GM23338 (cell line): ENCODE measurements around the gene MYH6. TPM values are rescaled to one million over a fixed set of nuclear protein-coding genes. Genes with fewer than 3 reads are reported as not detected.

Experiments
- ATAC-seq: fragments of 200-7000 bp; cut with Tn5 transposase; 3 replicates; pipeline ENCODE4 v1.9.1; 2020
- DNase-seq: peaks from one replicate; pipeline ENCODE4 v3.0.0-alpha.2; 2015; ENCODE audit warnings: low spot score
- H2AFZ ChIP-seq: fragments of 200-600 bp; sonication (generic); 2 replicates; pipeline ENCODE4 v1.8.0; 2016; ENCODE audit warnings: antibody characterized with exemption, mild to moderate bottlenecking, moderate library complexity
- H3F3A ChIP-seq: fragments of 200-600 bp; sonication (generic); replicated peaks from 2 replicates; pipeline ENCODE4 v1.8.0; 2017; ENCODE audit warnings: antibody characterized with exemption, mixed run types, low read depth
- H3K27ac ChIP-seq: fragments of 200-600 bp; sonication (generic); 2 replicates; pipeline ENCODE4 v1.6.1; 2016; ENCODE audit warnings: low read depth
- H3K27me3 ChIP-seq: fragments of 200-600 bp; sonication (generic); 2 replicates; pipeline ENCODE4 v1.8.0; 2016; ENCODE audit warnings: mild to moderate bottlenecking, mixed run types, moderate library complexity; ENCODE audit not compliant: insufficient read depth
- H3K36me3 ChIP-seq: fragments of 200-600 bp; sonication (generic); 2 replicates; pipeline ENCODE4 v1.8.0; 2016; ENCODE audit warnings: mild to moderate bottlenecking; ENCODE audit not compliant: insufficient read depth
- H3K4me1 ChIP-seq: fragments of 200-600 bp; sonication (generic); 2 replicates; pipeline ENCODE4 v1.8.0; 2016; ENCODE audit warnings: mild to moderate bottlenecking, moderate library complexity; ENCODE audit not compliant: insufficient read depth
- H3K4me2 ChIP-seq: fragments of 200-600 bp; sonication (generic); 2 replicates; pipeline ENCODE4 v1.7.1; 2017; ENCODE audit warnings: mixed run types
- H3K4me3 ChIP-seq: fragments of 200-600 bp; sonication (generic); 2 replicates; pipeline ENCODE4 v1.6.1; 2016; ENCODE audit warnings: mixed run types
- H3K79me2 ChIP-seq: fragments of 200-600 bp; sonication (generic); replicated peaks from 2 replicates; pipeline ENCODE4 v1.8.0; 2017; ENCODE audit warnings: mild to moderate bottlenecking; ENCODE audit not compliant: insufficient read depth
- H3K9me2 ChIP-seq: fragments of 200-600 bp; sonication (generic); 2 replicates; pipeline ENCODE4 v1.8.0; 2017; ENCODE audit not compliant: insufficient read depth
- H4K20me1 ChIP-seq: fragments of 200-600 bp; sonication (generic); replicated peaks from 2 replicates; pipeline ENCODE4 v1.8.0; 2017; ENCODE audit warnings: mild to moderate bottlenecking; ENCODE audit not compliant: insufficient read depth
- H3K27ac Mint-ChIP-seq: 2 replicates; pipeline ENCODE4 v1.8.0; 2020; ENCODE audit warnings: inconsistent platforms, mild to moderate bottlenecking, moderate library complexity, mixed read lengths
- H3K27me3 Mint-ChIP-seq: 3 replicates; pipeline ENCODE4 v1.8.0; 2022; ENCODE audit warnings: low read depth, mild to moderate bottlenecking, moderate library complexity, mixed read lengths, inconsistent platforms; ENCODE audit not compliant: insufficient read depth, poor library complexity
- H3K36me3 Mint-ChIP-seq: 3 replicates; pipeline ENCODE4 v1.8.0; 2021; ENCODE audit warnings: low read depth, mild to moderate bottlenecking, inconsistent platforms, moderate library complexity, mixed read lengths
- H3K4me1 Mint-ChIP-seq: 3 replicates; pipeline ENCODE4 v1.8.0; 2020; ENCODE audit warnings: mild to moderate bottlenecking, inconsistent platforms, mixed read lengths
- H3K4me3 Mint-ChIP-seq: 3 replicates; pipeline ENCODE4 v1.8.0; 2021; ENCODE audit warnings: moderate library complexity, mild to moderate bottlenecking, inconsistent platforms, mixed read lengths
- H3K9me3 Mint-ChIP-seq: 3 replicates; pipeline ENCODE4 v1.8.0; 2020; ENCODE audit warnings: moderate library complexity, mild to moderate bottlenecking, inconsistent platforms, mixed read lengths
- CREB1 ChIP-seq: fragments of 250-450 bp; sonication (Bioruptor Pico); IDR thresholded peaks from 2 replicates; pipeline ENCODE4 v1.5.0; 2020; ENCODE audit warnings: low read depth, mild to moderate bottlenecking, moderate library complexity
- EZH2 ChIP-seq: fragments of 200-600 bp; sonication (generic); IDR thresholded peaks from one replicate; pipeline ENCODE4 v1.8.0; 2017; ENCODE audit warnings: antibody characterized with exemption, mild to moderate bottlenecking, low read depth; ENCODE audit not compliant: unreplicated experiment
- EZH2phosphoT487 ChIP-seq: fragments of 200-600 bp; sonication (generic); IDR thresholded peaks from one replicate; pipeline ENCODE4 v1.8.1; 2018; ENCODE audit warnings: antibody characterized with exemption; ENCODE audit not compliant: unreplicated experiment
- NANOG ChIP-seq: IDR thresholded peaks from 2 replicates; pipeline ENCODE4 v1.6.1; 2016; ENCODE audit warnings: antibody characterized with exemption, borderline replicate concordance
- POLR2AphosphoS5 ChIP-seq: IDR thresholded peaks from 2 replicates; pipeline ENCODE4 v1.6.1; 2016; ENCODE audit warnings: antibody characterized with exemption, low read depth
- STAT1 ChIP-seq: IDR thresholded peaks from one replicate; pipeline ENCODE4 v1.6.1; 2016; ENCODE audit warnings: antibody characterized with exemption; ENCODE audit not compliant: unreplicated experiment
- ZNF114 ChIP-seq: fragments of 250-450 bp; sonication (Bioruptor Pico); IDR thresholded peaks from 2 replicates; pipeline ENCODE4 v1.5.0; 2020; ENCODE audit warnings: mild to moderate bottlenecking, moderate library complexity
- ZNF331 ChIP-seq: fragments of 250-450 bp; sonication (Bioruptor Pico); IDR thresholded peaks from 2 replicates; pipeline ENCODE4 v1.5.0; 2020; ENCODE audit warnings: low read depth, mild to moderate bottlenecking, moderate library complexity
- polyA plus RNA-seq: library from polyadenylated mRNA; unstranded; fragments of >200 nt; fragmentation: Nextera tagmentation; extraction: Ambion mirVana; gene quantifications from 2 replicates; pipeline ENCODE4 v1.2.1, GENCODE V29; 2016
- total RNA-seq: library from RNA; depleted of rRNA; stranded (reverse); fragments of >200 nt; shearing (Covaris generic); gene quantifications from 2 replicates; pipeline ENCODE4 v1.2.3, GENCODE V29; 2014
- TF ChIP-seq, protein P1 (sequence below), 2 experiments: fragments of 200-600 bp in 1 of 2; sonication (generic) in 1 of 2; conservative IDR thresholded peaks; 2 replicates each; pipeline versions ENCODE4 v1.5.1 to v1.6.1; 2016 to 2017; ENCODE audit warnings: antibody characterized with exemption in 2 of 2, low read depth in 2 of 2, mild to moderate bottlenecking in 2 of 2, moderate library complexity in 1 of 2
- TF ChIP-seq, protein P2 (sequence below): fragments of 250-450 bp; sonication (Bioruptor Pico); IDR thresholded peaks from 2 replicates; pipeline ENCODE4 v1.5.0; 2020; ENCODE audit warnings: mild to moderate bottlenecking, moderate library complexity
- TF ChIP-seq, protein P3 (sequence below): IDR thresholded peaks from 2 replicates; pipeline ENCODE4 v1.6.1; 2016; ENCODE audit warnings: antibody characterized with exemption

The MYH6 gene
- total and polyA plus RNA-seq, 2 experiments from 2014 or later = 0.03 to 0.10 TPM

DNA sequence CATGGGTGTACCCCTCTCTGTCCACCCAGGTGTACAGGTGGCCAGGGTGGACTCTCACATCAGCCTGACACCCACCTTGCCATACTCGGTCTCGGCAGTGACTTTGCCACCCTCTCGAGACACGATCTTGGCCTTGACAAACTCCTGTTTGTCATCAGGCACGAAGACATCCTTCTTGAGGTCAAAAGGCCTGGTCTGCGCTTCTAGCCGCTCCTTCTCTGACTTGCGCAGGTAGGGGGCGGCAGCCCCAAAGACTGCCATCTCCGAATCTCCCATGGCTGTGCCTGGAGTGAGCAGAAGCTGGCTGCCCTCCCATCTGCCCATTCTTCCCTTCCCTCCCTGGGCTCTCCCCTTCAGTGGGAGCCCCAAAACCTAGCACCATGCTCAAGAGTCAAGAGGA is 25.4 kb upstream of the MYH6 start:
- H3K4me3 ChIP-seq = no peak overlapping the region
- Mint-ChIP-seq H3K4me3 (no peak overlapping the region), H3K36me3 (no peaks in the 10 kb centered on the region; the same call in 2 of the 3 replicates), H3K9me3 (no peaks in the 10 kb centered on the region), H3K4me1 (peaks cover 12% of the 10 kb centered on the region), H3K27ac (no peak overlapping the region), H3K27me3 (peaks cover 17% of the 10 kb centered on the region)
- H4K20me1 ChIP-seq = no peaks in the 10 kb centered on the region
- no peak overlapping the region for H3K27ac ChIP-seq
- H3K36me3 ChIP-seq = no peaks in the 10 kb centered on the region
- no peak overlapping the region for H2AFZ ChIP-seq
- ATAC-seq (peak; percentile 51), DNase-seq (peak; percentile 45)
- H3K4me1 ChIP-seq = peaks cover 8% of the 10 kb centered on the region
- no peaks in the 10 kb centered on the region for H3K79me2 ChIP-seq
- no peaks in the 10 kb centered on the region for H3F3A ChIP-seq
- H3K4me2 ChIP-seq = no peak overlapping the region
- H3K27me3 ChIP-seq = no peaks in the 10 kb centered on the region
- H3K9me2 ChIP-seq = no peaks in the 10 kb centered on the region
- TF ChIP-seq, protein P1, sequence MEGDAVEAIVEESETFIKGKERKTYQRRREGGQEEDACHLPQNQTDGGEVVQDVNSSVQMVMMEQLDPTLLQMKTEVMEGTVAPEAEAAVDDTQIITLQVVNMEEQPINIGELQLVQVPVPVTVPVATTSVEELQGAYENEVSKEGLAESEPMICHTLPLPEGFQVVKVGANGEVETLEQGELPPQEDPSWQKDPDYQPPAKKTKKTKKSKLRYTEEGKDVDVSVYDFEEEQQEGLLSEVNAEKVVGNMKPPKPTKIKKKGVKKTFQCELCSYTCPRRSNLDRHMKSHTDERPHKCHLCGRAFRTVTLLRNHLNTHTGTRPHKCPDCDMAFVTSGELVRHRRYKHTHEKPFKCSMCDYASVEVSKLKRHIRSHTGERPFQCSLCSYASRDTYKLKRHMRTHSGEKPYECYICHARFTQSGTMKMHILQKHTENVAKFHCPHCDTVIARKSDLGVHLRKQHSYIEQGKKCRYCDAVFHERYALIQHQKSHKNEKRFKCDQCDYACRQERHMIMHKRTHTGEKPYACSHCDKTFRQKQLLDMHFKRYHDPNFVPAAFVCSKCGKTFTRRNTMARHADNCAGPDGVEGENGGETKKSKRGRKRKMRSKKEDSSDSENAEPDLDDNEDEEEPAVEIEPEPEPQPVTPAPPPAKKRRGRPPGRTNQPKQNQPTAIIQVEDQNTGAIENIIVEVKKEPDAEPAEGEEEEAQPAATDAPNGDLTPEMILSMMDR (conservative IDR thresholded peaks at IDR 0.05; ENCODE audit: low read depth in 2 of 2) = peak; percentile 32 to 63
- TF ChIP-seq CREB1 = no peak

DNA sequence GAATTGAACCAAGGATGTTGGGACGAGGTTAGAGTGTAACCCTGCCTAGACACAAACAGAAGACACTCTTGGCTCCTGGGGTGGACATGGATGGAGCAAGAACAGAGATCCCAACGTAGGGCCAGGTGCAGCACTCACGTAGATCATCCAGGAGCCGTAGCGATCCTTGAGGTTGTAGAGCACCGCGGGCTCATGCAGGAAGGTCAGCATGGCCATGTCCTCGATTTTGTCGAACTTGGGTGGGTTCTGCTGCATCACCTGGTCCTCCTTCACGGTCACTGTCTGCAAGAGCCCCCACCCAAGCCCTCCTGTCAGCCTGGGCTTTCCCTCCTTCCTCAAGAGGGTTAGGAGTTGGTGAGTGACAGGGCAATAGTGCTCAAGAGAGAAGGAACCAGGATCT is 24.9 kb upstream of the MYH6 start:
- TF ChIP-seq CREB1 (no peak), ZNF114 (no peak), NANOG (no peak), ZNF331 (no peak), EZH2 (no peak), EZH2phosphoT487 (no peak), STAT1 (no peak), POLR2AphosphoS5 (no peak)
- TF ChIP-seq, protein P2, sequence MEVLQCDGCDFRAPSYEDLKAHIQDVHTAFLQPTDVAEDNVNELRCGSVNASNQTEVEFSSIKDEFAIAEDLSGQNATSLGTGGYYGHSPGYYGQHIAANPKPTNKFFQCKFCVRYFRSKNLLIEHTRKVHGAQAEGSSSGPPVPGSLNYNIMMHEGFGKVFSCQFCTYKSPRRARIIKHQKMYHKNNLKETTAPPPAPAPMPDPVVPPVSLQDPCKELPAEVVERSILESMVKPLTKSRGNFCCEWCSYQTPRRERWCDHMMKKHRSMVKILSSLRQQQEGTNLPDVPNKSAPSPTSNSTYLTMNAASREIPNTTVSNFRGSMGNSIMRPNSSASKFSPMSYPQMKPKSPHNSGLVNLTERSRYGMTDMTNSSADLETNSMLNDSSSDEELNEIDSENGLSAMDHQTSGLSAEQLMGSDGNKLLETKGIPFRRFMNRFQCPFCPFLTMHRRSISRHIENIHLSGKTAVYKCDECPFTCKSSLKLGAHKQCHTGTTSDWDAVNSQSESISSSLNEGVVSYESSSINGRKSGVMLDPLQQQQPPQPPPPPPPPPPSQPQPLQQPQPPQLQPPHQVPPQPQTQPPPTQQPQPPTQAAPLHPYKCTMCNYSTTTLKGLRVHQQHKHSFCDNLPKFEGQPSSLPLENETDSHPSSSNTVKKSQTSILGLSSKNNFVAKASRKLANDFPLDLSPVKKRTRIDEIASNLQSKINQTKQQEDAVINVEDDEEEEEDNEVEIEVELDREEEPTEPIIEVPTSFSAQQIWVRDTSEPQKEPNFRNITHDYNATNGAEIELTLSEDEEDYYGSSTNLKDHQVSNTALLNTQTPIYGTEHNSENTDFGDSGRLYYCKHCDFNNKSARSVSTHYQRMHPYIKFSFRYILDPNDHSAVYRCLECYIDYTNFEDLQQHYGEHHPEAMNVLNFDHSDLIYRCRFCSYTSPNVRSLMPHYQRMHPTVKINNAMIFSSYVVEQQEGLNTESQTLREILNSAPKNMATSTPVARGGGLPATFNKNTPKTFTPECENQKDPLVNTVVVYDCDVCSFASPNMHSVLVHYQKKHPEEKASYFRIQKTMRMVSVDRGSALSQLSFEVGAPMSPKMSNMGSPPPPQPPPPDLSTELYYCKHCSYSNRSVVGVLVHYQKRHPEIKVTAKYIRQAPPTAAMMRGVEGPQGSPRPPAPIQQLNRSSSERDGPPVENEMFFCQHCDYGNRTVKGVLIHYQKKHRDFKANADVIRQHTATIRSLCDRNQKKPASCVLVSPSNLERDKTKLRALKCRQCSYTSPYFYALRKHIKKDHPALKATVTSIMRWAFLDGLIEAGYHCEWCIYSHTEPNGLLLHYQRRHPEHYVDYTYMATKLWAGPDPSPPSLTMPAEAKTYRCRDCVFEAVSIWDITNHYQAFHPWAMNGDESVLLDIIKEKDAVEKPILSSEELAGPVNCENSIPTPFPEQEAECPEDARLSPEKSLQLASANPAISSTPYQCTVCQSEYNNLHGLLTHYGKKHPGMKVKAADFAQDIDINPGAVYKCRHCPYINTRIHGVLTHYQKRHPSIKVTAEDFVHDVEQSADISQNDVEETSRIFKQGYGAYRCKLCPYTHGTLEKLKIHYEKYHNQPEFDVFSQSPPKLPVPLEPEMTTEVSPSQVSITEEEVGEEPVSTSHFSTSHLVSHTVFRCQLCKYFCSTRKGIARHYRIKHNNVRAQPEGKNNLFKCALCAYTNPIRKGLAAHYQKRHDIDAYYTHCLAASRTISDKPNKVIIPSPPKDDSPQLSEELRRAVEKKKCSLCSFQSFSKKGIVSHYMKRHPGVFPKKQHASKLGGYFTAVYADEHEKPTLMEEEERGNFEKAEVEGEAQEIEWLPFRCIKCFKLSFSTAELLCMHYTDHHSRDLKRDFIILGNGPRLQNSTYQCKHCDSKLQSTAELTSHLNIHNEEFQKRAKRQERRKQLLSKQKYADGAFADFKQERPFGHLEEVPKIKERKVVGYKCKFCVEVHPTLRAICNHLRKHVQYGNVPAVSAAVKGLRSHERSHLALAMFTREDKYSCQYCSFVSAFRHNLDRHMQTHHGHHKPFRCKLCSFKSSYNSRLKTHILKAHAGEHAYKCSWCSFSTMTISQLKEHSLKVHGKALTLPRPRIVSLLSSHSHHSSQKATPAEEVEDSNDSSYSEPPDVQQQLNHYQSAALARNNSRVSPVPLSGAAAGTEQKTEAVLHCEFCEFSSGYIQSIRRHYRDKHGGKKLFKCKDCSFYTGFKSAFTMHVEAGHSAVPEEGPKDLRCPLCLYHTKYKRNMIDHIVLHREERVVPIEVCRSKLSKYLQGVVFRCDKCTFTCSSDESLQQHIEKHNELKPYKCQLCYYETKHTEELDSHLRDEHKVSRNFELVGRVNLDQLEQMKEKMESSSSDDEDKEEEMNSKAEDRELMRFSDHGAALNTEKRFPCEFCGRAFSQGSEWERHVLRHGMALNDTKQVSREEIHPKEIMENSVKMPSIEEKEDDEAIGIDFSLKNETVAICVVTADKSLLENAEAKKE (CRISPR knock-in tag) = no peak
- TF ChIP-seq, protein P1 (conservative IDR thresholded peaks at IDR 0.05; ENCODE audit: low read depth in 2 of 2) = no peak
- TF ChIP-seq, protein P3, sequence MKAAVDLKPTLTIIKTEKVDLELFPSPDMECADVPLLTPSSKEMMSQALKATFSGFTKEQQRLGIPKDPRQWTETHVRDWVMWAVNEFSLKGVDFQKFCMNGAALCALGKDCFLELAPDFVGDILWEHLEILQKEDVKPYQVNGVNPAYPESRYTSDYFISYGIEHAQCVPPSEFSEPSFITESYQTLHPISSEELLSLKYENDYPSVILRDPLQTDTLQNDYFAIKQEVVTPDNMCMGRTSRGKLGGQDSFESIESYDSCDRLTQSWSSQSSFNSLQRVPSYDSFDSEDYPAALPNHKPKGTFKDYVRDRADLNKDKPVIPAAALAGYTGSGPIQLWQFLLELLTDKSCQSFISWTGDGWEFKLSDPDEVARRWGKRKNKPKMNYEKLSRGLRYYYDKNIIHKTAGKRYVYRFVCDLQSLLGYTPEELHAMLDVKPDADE = no peak
- no peak overlapping the region for H3K27ac ChIP-seq

More for the DNA sequence above, 24.9 kb upstream of the MYH6 start:
- DNase-seq (no peak), ATAC-seq (no peak)
- H3K36me3 Mint-ChIP-seq = no peaks in the 10 kb centered on the region; the same call in 2 of the 3 replicates
- peaks cover 7% of the 10 kb centered on the region for H3K4me1 Mint-ChIP-seq
- Histone ChIP-seq H3K79me2 (no peaks in the 10 kb centered on the region), H3K9me2 (peaks cover 4% of the 10 kb centered on the region), H3K4me1 (peaks cover 3% of the 10 kb centered on the region), H2AFZ (no peak overlapping the region), H3F3A (no peaks in the 10 kb centered on the region), H3K4me2 (no peak overlapping the region), H4K20me1 (no peaks in the 10 kb centered on the region), H3K27me3 (no peaks in the 10 kb centered on the region), H3K36me3 (no peaks in the 10 kb centered on the region), H3K4me3 (no peak overlapping the region)
- H3K27ac Mint-ChIP-seq = no peak overlapping the region
- peaks cover 15% of the 10 kb centered on the region for H3K27me3 Mint-ChIP-seq
- H3K4me3 Mint-ChIP-seq = no peak overlapping the region
- H3K9me3 Mint-ChIP-seq = no peaks in the 10 kb centered on the region
